Mesenchymal stem cell (in vitro differentiated cells and primary cell): ENCODE measurements around the gene SLC44A5.

Source experiments
- DNase-seq: peaks from one replicate; pipeline ENCODE4 v3.0.0-alpha.2; 2013
- H2AFZ ChIP-seq: one replicate; pipeline ENCODE4 v1.6.1; 2013; ENCODE audit warnings: low read depth, mild to moderate bottlenecking, control low read depth, inconsistent platforms, low read length, moderate library complexity
- H2AK5ac ChIP-seq: 2 replicates; pipeline ENCODE4 v1.6.1; 2013; ENCODE audit warnings: low read length, moderate library complexity, mild to moderate bottlenecking, inconsistent platforms; ENCODE audit not compliant: severe bottlenecking
- H2BK120ac ChIP-seq: one replicate; pipeline ENCODE4 v1.6.1; 2013; ENCODE audit warnings: low read depth, mild to moderate bottlenecking, inconsistent platforms, low read length, moderate library complexity
- H2BK12ac ChIP-seq, 2 experiments: one replicate each; pipeline ENCODE4 v1.6.1; 2013; ENCODE audit warnings: inconsistent platforms in 2 of 2, low read length in 2 of 2, mild to moderate bottlenecking in 2 of 2, moderate library complexity in 2 of 2, control low read depth in 1 of 2
- H2BK15ac ChIP-seq: one replicate; pipeline ENCODE4 v1.6.1; 2013; ENCODE audit warnings: mild to moderate bottlenecking, low read depth, inconsistent platforms; ENCODE audit not compliant: poor library complexity, severe bottlenecking
- H2BK5ac ChIP-seq: 2 replicates; pipeline ENCODE4 v1.6.1; 2013; ENCODE audit warnings: low read depth, mild to moderate bottlenecking, low read length, control low read depth, inconsistent platforms; ENCODE audit not compliant: poor library complexity, severe bottlenecking
- H3K14ac ChIP-seq, 2 experiments: one replicate each; pipeline ENCODE4 v1.6.1; 2013; ENCODE audit warnings: inconsistent platforms in 2 of 2, low read length in 2 of 2, control low read depth in 1 of 2, mild to moderate bottlenecking in 1 of 2, moderate library complexity in 1 of 2
- H3K18ac ChIP-seq, 2 experiments: one replicate each; pipeline ENCODE4 v1.6.1; 2013; ENCODE audit warnings: inconsistent platforms in 2 of 2, low read length in 2 of 2, control low read depth in 1 of 2, low read depth in 1 of 2, mild to moderate bottlenecking in 1 of 2
- H3K23ac ChIP-seq, 2 experiments: one replicate each; pipeline ENCODE4 v1.6.1; 2013; ENCODE audit warnings: inconsistent platforms in 2 of 2, low read length in 2 of 2, mild to moderate bottlenecking in 2 of 2, moderate library complexity in 2 of 2, control low read depth in 1 of 2
- H3K27ac ChIP-seq: 2 replicates; pipeline ENCODE4 v1.5.1; 2013; ENCODE audit warnings: mild to moderate bottlenecking, moderate library complexity, low read length, control low read depth, inconsistent platforms; ENCODE audit not compliant: poor library complexity, severe bottlenecking
- H3K27me3 ChIP-seq, 2 experiments: 2 replicates each; pipeline versions ENCODE4 v1.6.1 to v1.7.0; 2013; ENCODE audit warnings: low read length in 2 of 2, mild to moderate bottlenecking in 2 of 2, moderate library complexity in 2 of 2, control low read depth in 1 of 2, inconsistent platforms in 1 of 2; ENCODE audit not compliant: control insufficient read depth in 1 of 2, insufficient read depth in 1 of 2
- H3K36me3 ChIP-seq, 2 experiments: 2 replicates each; pipeline versions ENCODE4 v1.6.1 to v1.7.0; 2013; ENCODE audit warnings: low read length in 2 of 2, control low read depth in 1 of 2, inconsistent platforms in 1 of 2, low read depth in 1 of 2, mild to moderate bottlenecking in 1 of 2; ENCODE audit not compliant: insufficient read depth in 2 of 2, control insufficient read depth in 1 of 2
- H3K4ac ChIP-seq, 2 experiments: one replicate each; pipeline ENCODE4 v1.6.1; 2013; ENCODE audit warnings: inconsistent platforms in 2 of 2, low read length in 2 of 2, mild to moderate bottlenecking in 2 of 2, moderate library complexity in 2 of 2, control low read depth in 1 of 2, low read depth in 1 of 2
- H3K4me1 ChIP-seq: 2 replicates; pipeline ENCODE4 v1.6.1; 2013; ENCODE audit warnings: low read depth, low read length, control low read depth; ENCODE audit not compliant: control insufficient read depth, insufficient read depth
- H3K4me2 ChIP-seq: 2 replicates; pipeline ENCODE4 v1.6.1; 2013; ENCODE audit warnings: low read length, mild to moderate bottlenecking, inconsistent platforms; ENCODE audit not compliant: poor library complexity, severe bottlenecking
- H3K4me3 ChIP-seq, 2 experiments: 2 replicates each; pipeline versions ENCODE4 v1.5.1 to v1.7.0; 2013; ENCODE audit warnings: low read length in 2 of 2, mild to moderate bottlenecking in 2 of 2, control low read depth in 1 of 2, low read depth in 1 of 2; ENCODE audit not compliant: insufficient read depth in 1 of 2
- H3K79me1 ChIP-seq: replicated peaks from 2 replicates; pipeline ENCODE4 v1.6.1; 2013; ENCODE audit warnings: mild to moderate bottlenecking, control low read depth, low read length, inconsistent platforms; ENCODE audit not compliant: poor library complexity, severe bottlenecking
- H3K9ac ChIP-seq: 2 replicates; pipeline ENCODE4 v1.7.0; 2013; ENCODE audit warnings: mild to moderate bottlenecking, low read length, moderate library complexity
- H3K9me3 ChIP-seq: 2 replicates; pipeline ENCODE4 v1.7.0; 2013; ENCODE audit warnings: mild to moderate bottlenecking, low read length; ENCODE audit not compliant: control insufficient read depth
- H4K8ac ChIP-seq: one replicate; pipeline ENCODE4 v1.6.1; 2013; ENCODE audit warnings: inconsistent platforms, mild to moderate bottlenecking, low read length, moderate library complexity
- H4K91ac ChIP-seq: one replicate; pipeline ENCODE4 v1.6.1; 2013; ENCODE audit warnings: mild to moderate bottlenecking, low read length, inconsistent platforms
- WGBS: methylation state at CpG from one replicate; pipeline ENCODE4 v1.1.7; 2013; ENCODE audit warnings: mixed read lengths; 5-methylcytosine and 5-hydroxymethylcytosine counted together

SLC44A5 gene

DNA sequence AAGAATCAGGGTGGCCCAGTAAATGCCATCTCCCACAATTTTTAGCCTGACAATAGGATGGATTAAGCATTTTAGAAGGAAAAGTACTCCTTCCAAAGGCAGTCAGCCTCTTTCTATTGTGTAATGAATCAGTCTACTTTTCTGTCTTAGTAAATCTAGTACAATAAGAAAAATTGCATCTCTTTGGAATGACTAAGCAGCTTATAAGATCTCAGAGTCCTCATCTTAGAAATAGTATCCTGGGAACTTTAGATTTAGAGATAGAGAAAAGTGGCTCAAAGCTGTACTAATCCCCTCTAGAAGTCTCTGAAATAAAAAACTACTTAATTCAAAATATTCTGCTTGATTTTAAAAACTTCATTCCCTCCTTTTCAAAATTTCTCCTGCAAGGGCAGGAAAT is 81.4 kb downstream of the SLC44A5 start:
- Histone ChIP-seq H3K79me1 (no peaks in the 10 kb centered on the region), H2AFZ (no peak overlapping the region), H3K23ac (no peak overlapping the region), H4K91ac (no peak overlapping the region), H3K36me3 (no peaks in the 10 kb centered on the region), H2BK15ac (no peak overlapping the region), H3K18ac (no peak overlapping the region), H3K4ac (no peak overlapping the region), H3K4me1 (no peaks in the 10 kb centered on the region), H2BK12ac (no peak overlapping the region), H3K9ac (no peak overlapping the region), H2AK5ac (no peak overlapping the region), H3K27me3 (no peaks in the 10 kb centered on the region), H3K9me3 (no peaks in the 10 kb centered on the region), H3K27ac (no peak overlapping the region), H2BK5ac (no peak overlapping the region), H3K4me2 (no peak overlapping the region), H3K14ac (no peak overlapping the region), H2BK120ac (no peak overlapping the region), H4K8ac (no peak overlapping the region), H3K4me3 (no peak overlapping the region)
- DNase-seq: peak; percentile 25

DNA sequence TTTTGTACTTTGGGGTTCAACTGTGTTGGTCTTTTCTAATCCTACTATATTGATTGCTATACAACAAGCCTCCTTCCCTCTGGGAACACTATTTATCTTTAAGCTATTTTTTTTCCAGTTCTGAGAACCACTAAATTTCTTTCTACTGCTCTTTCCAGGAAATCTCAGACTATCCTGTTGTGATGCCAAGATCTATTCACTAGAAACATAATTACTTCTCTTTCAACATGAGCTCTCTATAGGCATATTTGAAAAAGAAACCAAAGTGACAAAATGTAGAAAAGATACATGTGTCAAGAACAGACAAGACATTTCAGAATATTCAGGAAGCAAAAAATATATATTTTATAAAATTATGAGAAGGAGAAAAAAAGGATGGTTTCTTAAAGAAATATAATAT is 82.9 kb downstream of the SLC44A5 start:
- H3K18ac ChIP-seq: no peak overlapping the region
- no peak overlapping the region for H3K4ac ChIP-seq
- no peak overlapping the region for H2BK5ac ChIP-seq
- no peak for DNase-seq
- no peak overlapping the region for H2BK12ac ChIP-seq
- no peak overlapping the region for H3K14ac ChIP-seq
- H4K91ac ChIP-seq: no peak overlapping the region
- no peak overlapping the region for H2BK120ac ChIP-seq
- H2AK5ac ChIP-seq: no peak overlapping the region
- H3K27me3 ChIP-seq: no peaks in the 10 kb centered on the region
- H4K8ac ChIP-seq: no peak overlapping the region
- H3K27ac ChIP-seq: no peak overlapping the region
- no peak overlapping the region for H2AFZ ChIP-seq
- no peaks in the 10 kb centered on the region for H3K9me3 ChIP-seq
- H2BK15ac ChIP-seq: no peak overlapping the region
- H3K4me2 ChIP-seq: no peak overlapping the region
- no peak overlapping the region for H3K4me3 ChIP-seq
- H3K4me1 ChIP-seq: no peaks in the 10 kb centered on the region
- no peaks in the 10 kb centered on the region for H3K36me3 ChIP-seq
- H3K23ac ChIP-seq: no peak overlapping the region
- H3K9ac ChIP-seq: no peak overlapping the region
- no peaks in the 10 kb centered on the region for H3K79me1 ChIP-seq

DNA sequence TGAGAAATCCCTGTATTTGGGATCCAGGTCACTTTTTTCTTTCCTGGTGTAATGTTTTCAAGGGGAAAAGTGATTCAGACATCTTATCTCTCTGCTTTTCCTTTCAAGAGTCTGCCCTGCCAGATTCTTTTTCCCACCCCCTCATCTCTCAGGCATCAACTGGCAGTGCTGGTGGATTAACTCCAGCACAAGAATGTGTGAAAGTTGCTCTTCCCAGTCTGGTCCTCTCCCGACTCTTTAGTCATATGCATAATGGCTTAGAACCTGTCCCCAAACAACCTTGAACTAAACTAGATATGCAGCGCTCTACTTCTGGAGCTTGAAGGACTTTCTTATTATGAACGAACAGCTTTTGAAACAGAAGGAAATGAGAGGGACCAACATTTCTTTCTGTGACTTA is 88.5 kb downstream of the SLC44A5 start:
- H3K14ac ChIP-seq: no peak overlapping the region
- H3K4me3 ChIP-seq: no peak overlapping the region
- no peaks in the 10 kb centered on the region for H3K4me1 ChIP-seq
- H3K18ac ChIP-seq: no peak overlapping the region
- H3K36me3 ChIP-seq: no peaks in the 10 kb centered on the region
- H3K79me1 ChIP-seq: no peaks in the 10 kb centered on the region
- H2BK12ac ChIP-seq: no peak overlapping the region
- no peak overlapping the region for H3K27ac ChIP-seq
- H2BK120ac ChIP-seq: no peak overlapping the region
- no peak overlapping the region for H2BK5ac ChIP-seq
- no peaks in the 10 kb centered on the region for H3K27me3 ChIP-seq
- H2AK5ac ChIP-seq: no peak overlapping the region
- no peak overlapping the region for H3K4me2 ChIP-seq
- no peak overlapping the region for H2BK15ac ChIP-seq
- H3K23ac ChIP-seq: no peak overlapping the region
- WGBS: 55% methylated on average over 3 of the region's 3 CpGs
- H2AFZ ChIP-seq: no peak overlapping the region
- H3K9me3 ChIP-seq: no peaks in the 10 kb centered on the region
- no peak overlapping the region for H4K91ac ChIP-seq
- no peak overlapping the region for H3K4ac ChIP-seq
- H4K8ac ChIP-seq: no peak overlapping the region
- H3K9ac ChIP-seq: no peak overlapping the region
- peak; percentile 36 for DNase-seq

- no peak overlapping the region for H2BK5ac ChIP-seq
- H3K14ac ChIP-seq: no peak overlapping the region
- no peak overlapping the region for H3K4me3 ChIP-seq
- H3K4me2 ChIP-seq: no peak overlapping the region
- no peaks in the 10 kb centered on the region for H3K4me1 ChIP-seq
- no peak overlapping the region for H4K91ac ChIP-seq
- H3K36me3 ChIP-seq: no peaks in the 10 kb centered on the region
- H2BK15ac ChIP-seq: no peak overlapping the region
- H3K18ac ChIP-seq: no peak overlapping the region
- H3K27ac ChIP-seq: no peak overlapping the region
- H3K9ac ChIP-seq: no peak overlapping the region
- no peak overlapping the region for H2BK120ac ChIP-seq
- no peaks in the 10 kb centered on the region for H3K27me3 ChIP-seq
- no peak overlapping the region for H3K23ac ChIP-seq
- no peaks in the 10 kb centered on the region for H3K9me3 ChIP-seq
- H4K8ac ChIP-seq: no peak overlapping the region
- H2AFZ ChIP-seq: no peak overlapping the region
- H2BK12ac ChIP-seq: no peak overlapping the region
- 97% methylated on average over 3 of the region's 3 CpGs for WGBS
- H2AK5ac ChIP-seq: no peak overlapping the region
- H3K79me1 ChIP-seq: no peaks in the 10 kb centered on the region
- H3K4ac ChIP-seq: no peak overlapping the region
- no peak for DNase-seq
Observed at GRCh38 chr1:75521658-75522057, 89.3 kb downstream of the SLC44A5 start.
